ENCODE measurements around the gene MAD1L1.

The MAD1L1 gene

DNA sequence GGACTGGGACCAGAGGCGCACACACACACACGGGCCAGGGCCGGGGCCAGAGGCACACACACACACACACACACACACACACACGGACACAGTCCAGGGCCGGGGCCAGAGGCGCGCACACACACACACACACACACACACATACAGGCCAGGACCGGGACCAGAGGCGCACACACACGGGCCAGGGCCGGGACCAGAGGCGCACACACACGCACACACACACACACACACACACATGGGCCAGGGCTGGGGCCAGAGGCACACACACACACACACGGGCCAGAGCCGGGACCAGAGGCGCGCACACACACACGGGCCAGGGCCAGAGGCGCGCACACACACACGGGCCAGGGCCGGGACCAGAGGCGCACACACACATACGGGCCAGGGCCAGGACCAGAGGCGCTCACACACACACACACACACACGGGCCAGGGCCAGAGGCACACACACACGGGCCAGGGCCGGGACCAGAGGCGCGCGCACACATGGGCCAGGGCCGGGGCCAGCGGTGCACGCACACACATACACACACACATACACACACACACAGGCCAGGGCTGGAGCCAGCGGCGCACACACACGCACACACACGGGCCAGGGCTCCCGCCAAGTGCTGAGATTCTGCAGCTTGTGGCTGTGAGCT is 293.8 kb downstream of the MAD1L1 start:
- Mint-ChIP-seq H3K4me3 (no peak overlapping the region), H3K27me3 (ENCODE audit: low read depth, poor library complexity) (no peaks in the 10 kb centered on the region), H3K36me3 (ENCODE audit: low read depth) (peaks cover 37% of the 10 kb centered on the region), H3K9me3 (peaks cover 30% of the 10 kb centered on the region), H3K27ac (no peak overlapping the region), H3K4me1 (peaks cover 41% of the 10 kb centered on the region)
- TF ChIP-seq, protein P1, sequence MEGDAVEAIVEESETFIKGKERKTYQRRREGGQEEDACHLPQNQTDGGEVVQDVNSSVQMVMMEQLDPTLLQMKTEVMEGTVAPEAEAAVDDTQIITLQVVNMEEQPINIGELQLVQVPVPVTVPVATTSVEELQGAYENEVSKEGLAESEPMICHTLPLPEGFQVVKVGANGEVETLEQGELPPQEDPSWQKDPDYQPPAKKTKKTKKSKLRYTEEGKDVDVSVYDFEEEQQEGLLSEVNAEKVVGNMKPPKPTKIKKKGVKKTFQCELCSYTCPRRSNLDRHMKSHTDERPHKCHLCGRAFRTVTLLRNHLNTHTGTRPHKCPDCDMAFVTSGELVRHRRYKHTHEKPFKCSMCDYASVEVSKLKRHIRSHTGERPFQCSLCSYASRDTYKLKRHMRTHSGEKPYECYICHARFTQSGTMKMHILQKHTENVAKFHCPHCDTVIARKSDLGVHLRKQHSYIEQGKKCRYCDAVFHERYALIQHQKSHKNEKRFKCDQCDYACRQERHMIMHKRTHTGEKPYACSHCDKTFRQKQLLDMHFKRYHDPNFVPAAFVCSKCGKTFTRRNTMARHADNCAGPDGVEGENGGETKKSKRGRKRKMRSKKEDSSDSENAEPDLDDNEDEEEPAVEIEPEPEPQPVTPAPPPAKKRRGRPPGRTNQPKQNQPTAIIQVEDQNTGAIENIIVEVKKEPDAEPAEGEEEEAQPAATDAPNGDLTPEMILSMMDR (IDR thresholded peaks at IDR 0.05): no peak
- DNase-seq: no peak

DNA sequence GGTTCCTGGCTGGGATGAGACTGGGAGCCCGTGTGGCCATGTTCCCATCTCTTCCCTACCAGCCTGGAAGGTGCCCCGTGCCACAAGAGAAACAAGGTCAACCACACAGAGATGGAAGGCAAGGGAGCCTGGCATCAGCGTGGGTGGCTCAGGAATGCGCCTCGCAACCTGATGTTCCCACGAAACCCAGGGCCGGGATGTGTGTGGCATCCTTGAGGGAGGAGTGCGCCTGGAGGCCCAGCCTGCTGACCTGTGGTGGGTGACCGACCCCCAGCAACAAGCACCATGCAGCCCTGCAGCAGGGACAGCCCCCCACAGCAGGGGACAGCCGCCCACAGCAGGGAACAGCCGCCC is 295.5 kb downstream of the MAD1L1 start:
- peaks cover 36% of the 10 kb centered on the region for H3K9me3 Mint-ChIP-seq

DNA sequence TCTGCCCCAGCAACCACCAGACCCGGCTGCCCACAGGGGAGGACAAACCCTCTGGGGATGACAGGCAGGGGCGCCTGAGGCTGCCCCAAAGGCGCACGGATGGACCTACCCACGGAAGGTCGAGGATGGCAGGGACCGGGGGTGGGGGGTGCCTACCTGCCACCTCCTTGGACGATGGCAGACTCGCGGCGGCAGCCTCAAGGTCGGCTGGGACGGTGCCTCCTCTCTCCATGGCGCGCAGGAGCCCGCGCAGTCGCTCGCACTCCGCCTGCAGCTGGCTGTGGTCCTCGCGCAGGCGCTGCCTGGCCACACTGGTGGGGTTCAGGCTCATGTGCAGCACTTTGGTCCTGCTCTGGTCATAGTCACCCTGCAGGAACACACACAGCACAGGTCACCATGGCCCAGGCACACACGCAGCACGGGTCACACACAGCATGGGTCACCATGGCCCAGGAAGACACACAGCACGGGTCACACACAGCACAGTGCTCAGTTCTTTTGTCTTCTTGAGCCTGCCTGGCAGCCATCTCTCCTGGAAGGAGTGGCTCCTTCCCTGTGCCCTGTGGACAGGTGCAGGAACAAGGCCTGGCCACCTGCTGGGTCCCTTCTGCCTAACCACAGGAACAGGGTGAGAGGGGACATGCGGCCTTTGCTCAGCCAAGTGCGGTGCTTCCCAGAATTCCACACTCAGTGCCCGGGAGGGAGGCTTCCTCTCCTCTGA is 296.1 kb downstream of the MAD1L1 start:
- Mint-ChIP-seq H3K4me3 (no peak overlapping the region), H3K9me3 (peaks cover 36% of the 10 kb centered on the region), H3K36me3 (ENCODE audit: low read depth) (peaks cover 49% of the 10 kb centered on the region), H3K27ac (no peak overlapping the region), H3K4me1 (peaks cover 28% of the 10 kb centered on the region), H3K27me3 (ENCODE audit: low read depth, poor library complexity) (peaks cover 6% of the 10 kb centered on the region)
- TF ChIP-seq, protein P1 (IDR thresholded peaks at IDR 0.05): no peak
- DNase-seq: no peak

More for the DNA sequence above, 295.5 kb downstream of the MAD1L1 start:
- Mint-ChIP-seq H3K36me3 (ENCODE audit: low read depth) (peaks cover 47% of the 10 kb centered on the region), H3K4me1 (peaks cover 33% of the 10 kb centered on the region), H3K27ac (peak overlapping the region; percentile 32), H3K4me3 (no peak overlapping the region), H3K27me3 (ENCODE audit: low read depth, poor library complexity) (peaks cover 6% of the 10 kb centered on the region)
- TF ChIP-seq, protein P1 (IDR thresholded peaks at IDR 0.05): no peak
- DNase-seq: no peak

DNA sequence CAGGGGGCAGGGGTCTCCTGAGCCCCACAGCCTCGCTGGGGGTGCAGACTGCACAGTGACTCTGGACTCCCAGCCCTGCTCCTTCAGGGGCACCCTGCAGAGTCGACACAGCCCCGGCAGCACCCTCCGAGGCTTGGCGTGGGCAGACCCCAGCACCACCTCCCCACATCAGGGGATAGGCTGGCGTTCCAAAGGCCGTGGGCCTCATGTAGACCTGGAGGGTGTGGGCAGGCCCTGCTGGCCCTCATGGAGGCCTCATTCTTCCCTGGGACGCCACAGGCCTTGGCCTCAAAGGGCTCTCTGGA is 296.8 kb downstream of the MAD1L1 start:
- DNase-seq: no peak
- TF ChIP-seq, protein P1 (IDR thresholded peaks at IDR 0.05): no peak
- peaks cover 54% of the 10 kb centered on the region for H3K36me3 Mint-ChIP-seq (ENCODE audit: low read depth)
- H3K27me3 Mint-ChIP-seq (ENCODE audit: low read depth, poor library complexity): peaks cover 6% of the 10 kb centered on the region
- no peak overlapping the region for H3K4me3 Mint-ChIP-seq
- H3K9me3 Mint-ChIP-seq: peaks cover 41% of the 10 kb centered on the region
- no peak overlapping the region for H3K27ac Mint-ChIP-seq
- peaks cover 28% of the 10 kb centered on the region for H3K4me1 Mint-ChIP-seq

DNA sequence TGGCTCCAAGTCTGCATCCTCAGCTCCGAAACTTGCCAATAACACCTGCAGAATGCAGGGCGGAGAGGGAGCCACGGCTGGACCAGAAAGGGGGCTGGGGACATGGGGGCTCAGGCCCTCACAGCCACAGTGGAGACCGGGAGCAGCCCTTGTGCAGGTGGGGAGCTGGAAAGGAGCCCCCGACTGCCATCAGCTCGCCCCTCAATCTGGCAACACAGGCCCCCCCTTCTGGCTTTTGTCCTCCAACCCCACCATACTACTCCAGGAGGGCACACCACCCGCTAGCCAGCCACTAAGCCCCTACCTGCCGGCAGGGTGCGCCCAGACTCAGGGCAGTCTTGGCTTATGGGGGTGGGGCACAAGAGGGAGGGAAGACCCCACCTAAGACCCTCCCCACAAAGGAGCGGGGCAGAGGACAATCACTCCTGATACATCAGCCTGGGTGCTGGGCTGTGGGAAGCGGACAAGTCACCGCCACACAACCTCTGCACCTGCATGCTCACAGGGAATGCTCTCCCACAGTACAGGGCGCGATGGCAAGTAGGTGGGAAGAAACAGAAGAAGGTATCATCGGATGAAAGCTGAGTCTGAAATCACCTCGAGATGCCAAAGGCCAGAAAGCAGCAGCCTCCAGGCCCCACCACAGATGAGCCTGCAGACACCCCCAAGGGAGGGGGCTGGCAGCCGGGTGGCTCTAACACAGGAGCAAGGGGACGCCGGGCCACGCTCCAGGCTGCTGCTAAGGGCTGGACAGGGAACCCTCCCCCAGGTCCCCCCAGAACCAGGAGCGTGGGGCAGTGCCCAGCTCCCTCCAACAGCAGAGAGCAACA is 297.4 kb downstream of the MAD1L1 start:
- no peak for DNase-seq
- Mint-ChIP-seq H3K27ac (no peak overlapping the region), H3K36me3 (ENCODE audit: low read depth) (peaks cover 54% of the 10 kb centered on the region), H3K4me1 (peaks cover 23% of the 10 kb centered on the region), H3K9me3 (peaks cover 41% of the 10 kb centered on the region), H3K4me3 (no peak overlapping the region), H3K27me3 (ENCODE audit: low read depth, poor library complexity) (peaks cover 6% of the 10 kb centered on the region)
- TF ChIP-seq, protein P1 (IDR thresholded peaks at IDR 0.05): no peak

Data from nephron progenitor cell (in vitro differentiated cells).